Measurements from ENCODE around the gene CAPZA1. TPM values are rescaled to one million over a fixed set of nuclear protein-coding genes. Genes with fewer than 3 reads are reported as not detected.

Gene CAPZA1
- polyA plus RNA-seq, 1 of the 3 experiments (the other 2 are of a cell fraction): 50.8 TPM

DNA sequence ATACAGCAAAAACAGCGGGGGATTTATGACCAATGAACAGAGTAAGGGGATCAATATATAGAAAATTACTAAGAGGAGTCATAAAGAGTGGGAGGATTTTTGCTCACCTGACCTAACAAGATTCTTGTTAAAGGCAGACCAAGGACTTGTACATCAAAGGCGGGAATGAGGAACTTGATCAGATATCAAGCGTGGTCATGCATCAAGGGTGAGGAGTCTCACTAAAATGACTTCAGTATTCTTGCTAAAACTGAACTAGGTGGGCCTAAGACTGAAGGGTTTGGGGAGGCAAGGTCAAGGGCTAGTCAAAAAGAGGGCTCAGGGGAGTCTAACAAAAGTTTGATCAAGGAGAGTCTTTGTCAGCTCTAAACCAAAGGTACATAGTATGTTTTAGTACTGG is 56.9 kb downstream of the CAPZA1 start (continued):
- TF ChIP-seq FOXM1 (IDR thresholded peaks at IDR 0.05; ENCODE audit: low read depth): no peak

GRCh38 chr1:112677501-112677900 is 57.9 kb downstream of the CAPZA1 start:
- POLR2A ChIA-PET: no interaction called here
- H3K79me2 ChIP-seq (ENCODE audit: insufficient read depth): peaks cover 64% of the 10 kb centered on the region
- TF ChIP-seq CTCF (IDR thresholded peaks at IDR 0.05) (no peak), RXRA (IDR thresholded peaks at IDR 0.05; ENCODE audit: borderline replicate concordance, low read depth) (no peak), MEF2A (IDR thresholded peaks at IDR 0.05; ENCODE audit: borderline replicate concordance, low read depth) (no peak), POLR2AphosphoS5 (IDR thresholded peaks at IDR 0.05; ENCODE audit: low read depth, low read length) (no peak), SIN3A (IDR thresholded peaks at IDR 0.05; ENCODE audit: borderline replicate concordance, low read depth, low read length) (no peak), FOXJ3 (CRISPR knock-in tag; IDR thresholded peaks at IDR 0.05) (no peak), CHD2 (IDR thresholded peaks at IDR 0.05; ENCODE audit: low read length, partially characterized antibody) (no peak), TAF1 (IDR thresholded peaks at IDR 0.05; ENCODE audit: borderline replicate concordance, low read depth, low read length) (no peak), USF1 (IDR thresholded peaks at IDR 0.05; ENCODE audit: borderline replicate concordance, low read depth) (no peak), MXI1 (IDR thresholded peaks at IDR 0.05; ENCODE audit: low read depth, low read length) (no peak), RAD21 (IDR thresholded peaks at IDR 0.05; ENCODE audit: low read length) (no peak), GABPA (IDR thresholded peaks at IDR 0.05; ENCODE audit: low read depth) (no peak), TCF12 (IDR thresholded peaks at IDR 0.05) (no peak), USF2 (IDR thresholded peaks at IDR 0.05; ENCODE audit: borderline replicate concordance, low read depth, low read length) (no peak), NRF1 (IDR thresholded peaks at IDR 0.05; ENCODE audit: low read depth, low read length) (no peak)

More at GRCh38 chr1:112677501-112677900, 57.9 kb downstream of the CAPZA1 start:
- H3F3A ChIP-seq (replicated peaks; ENCODE audit: insufficient read depth): peaks cover 18% of the 10 kb centered on the region
- no peak overlapping the region for H3K9ac ChIP-seq
- H3K27me3 ChIP-seq (ENCODE audit: insufficient read depth): no peaks in the 10 kb centered on the region
- H3K36me3 ChIP-seq (replicated peaks in 1 of 2; ENCODE audit: control insufficient read depth in 1 of 2, insufficient read depth in 2 of 2, low read length in 1 of 2): peaks cover 0 to 2% of the 10 kb centered on the region in 2 experiments
- H3K4me3 ChIP-seq (ENCODE audit: low read depth in 2 of 2, low read length in 1 of 2): no peak overlapping the region
- no peak overlapping the region for H3K27ac ChIP-seq (ENCODE audit: low read depth in 2 of 2, low read length in 1 of 2)
- no peak for DNase-seq
- H3K9me3 ChIP-seq: no peaks in the 10 kb centered on the region
- H3K9me2 ChIP-seq: no peaks in the 10 kb centered on the region
- WGBS (ENCODE audit: low lambda C conversion rate): 97% methylated on average over 4 of the region's 4 CpGs
- peaks cover 11 to 12% of the 10 kb centered on the region in 2 experiments; a peak in 3 of 4 replicates for H3K4me1 ChIP-seq (ENCODE audit: control insufficient read depth in 1 of 2, insufficient read depth in 2 of 2, low read depth in 1 of 2, low read length in 1 of 2)
- H2AFZ ChIP-seq (ENCODE audit: low read depth): no peak overlapping the region
- no peaks in the 10 kb centered on the region for H4K20me1 ChIP-seq (ENCODE audit: insufficient read depth)
- no peak overlapping the region for H3K4me2 ChIP-seq
- CTCF ChIA-PET: no interaction called here

All from SK-N-SH (cell line).